K562 (cell line): ENCODE data around the gene NOTCH3. TPM values are rescaled to one million over a fixed set of nuclear protein-coding genes. Genes with fewer than 3 reads are reported as not detected.

Experiments
- ATAC-seq: fragments of 200-7000 bp; cut with Tn5 transposase; 3 replicates; pipeline ENCODE4 v1.9.1; 2020; ENCODE audit warnings: moderate library complexity
- BruUV-seq: library from RNA; stranded (reverse); fragments of 400-500 nt; replicated peaks from 2 replicates; lab custom pipeline; 2021; lab: Mats Ljungman, UMichigan
- CTCF ChIA-PET: fragments of 300-600 bp; formaldehyde crosslinking; extraction: SDS; loops from one replicate; lab custom pipeline; 2021; ENCODE audit warnings: low intra/inter-chr PET ratio; lab: Yijun Ruan, JAX
- POLR2A ChIA-PET: fragments of 300-600, 350-650 bp; sonication (Branson Sonifier 250); formaldehyde crosslinking; extraction: SDS; loops from one replicate; lab custom pipeline; 2021; ENCODE audit warnings: antibody characterized with exemption, inconsistent platforms; lab: Yijun Ruan, JAX
- DNase-seq, 4 experiments: peaks; one replicate each; pipeline versions ENCODE4 v3.0.0 to v3.0.0-alpha.2; 2011 to 2018; ENCODE audit warnings: low spot score in 3 of 4, mixed read lengths in 3 of 4; ENCODE audit errors: extremely low read depth in 1 of 4
- FAIRE-seq: peaks from 2 replicates; lab custom pipeline; 2011; peaks lifted over from hg19 to GRCh38; lab: Jason Lieb, UNC
- H2AFZ ChIP-seq: 2 replicates; pipeline ENCODE4 v1.6.0; 2011; ENCODE audit warnings: low read depth, low read length, control low read depth, inconsistent platforms
- H3K27ac ChIP-seq: fragments of 200-600 bp; 3 replicates; pipeline ENCODE4 v1.8.0; 2011; ENCODE audit warnings: low read depth, mild to moderate bottlenecking, control low read depth, inconsistent platforms, low read length, moderate library complexity, mixed read lengths; ENCODE audit errors: extremely low read depth
- H3K27me3 ChIP-seq, 2 experiments: fragments of 300-600 bp in 1 of 2; 2 replicates in 1 of 2; 3 replicates in 1 of 2; pipeline versions ENCODE4 v1.6.0 to v1.8.0; 2011; ENCODE audit warnings: inconsistent platforms in 2 of 2, low read length in 2 of 2, mild to moderate bottlenecking in 1 of 2, mixed read lengths in 1 of 2, moderate library complexity in 1 of 2; ENCODE audit not compliant: control insufficient read depth in 2 of 2, insufficient read depth in 2 of 2
- H3K36me3 ChIP-seq: fragments of 300-600 bp; 3 replicates; pipeline ENCODE4 v1.8.0; 2011; ENCODE audit warnings: mild to moderate bottlenecking, low read length, inconsistent platforms; ENCODE audit not compliant: control insufficient read depth, insufficient read depth
- H3K4me1 ChIP-seq, 2 experiments: fragments of 200-600 bp in 1 of 2; replicated peaks in 1 of 2; 2 replicates in 1 of 2; 3 replicates in 1 of 2; pipeline versions ENCODE4 v1.5.1 to v1.8.0; 2011; ENCODE audit warnings: inconsistent platforms in 2 of 2, low read length in 2 of 2, mild to moderate bottlenecking in 1 of 2, mixed read lengths in 1 of 2, moderate library complexity in 1 of 2; ENCODE audit not compliant: control insufficient read depth in 2 of 2, insufficient read depth in 2 of 2
- H3K4me2 ChIP-seq: 2 replicates; pipeline ENCODE4 v1.6.1; 2011; ENCODE audit warnings: low read length, control low read depth, inconsistent platforms, mixed read lengths; ENCODE audit not compliant: insufficient read depth
- H3K4me3 ChIP-seq: fragments of 200-600 bp; sonication (generic), shearing (Covaris generic); 2 replicates; pipeline ENCODE4 v1.5.1; 2016; ENCODE audit warnings: control low read depth, inconsistent platforms
- H3K79me2 ChIP-seq: fragments of 200-600 bp; 3 replicates; pipeline ENCODE4 v1.8.0; 2011; ENCODE audit warnings: low read length, inconsistent platforms; ENCODE audit not compliant: control insufficient read depth, insufficient read depth
- H3K9ac ChIP-seq, 2 experiments: 2 replicates each; pipeline versions ENCODE4 v1.6.0 to v1.6.1; 2011; ENCODE audit warnings: low read depth in 2 of 2, low read length in 2 of 2, control low read depth in 1 of 2, inconsistent platforms in 1 of 2, mild to moderate bottlenecking in 1 of 2, mixed read lengths in 1 of 2; ENCODE audit not compliant: insufficient read depth in 1 of 2
- H3K9me1 ChIP-seq: one replicate; pipeline ENCODE4 v1.6.0; 2011; ENCODE audit warnings: inconsistent platforms, mild to moderate bottlenecking, low read length, moderate library complexity; ENCODE audit not compliant: control insufficient read depth, insufficient read depth
- H3K9me3 ChIP-seq: replicated peaks from 2 replicates; pipeline ENCODE4 v1.5.1; 2011; ENCODE audit warnings: low read depth, low read length, inconsistent platforms; ENCODE audit not compliant: control insufficient read depth, insufficient read depth
- H4K20me1 ChIP-seq: replicated peaks from 2 replicates; pipeline ENCODE4 v1.6.1; 2011; ENCODE audit warnings: low read length, inconsistent platforms, mixed read lengths; ENCODE audit not compliant: control insufficient read depth, insufficient read depth
- CBX1 ChIP-seq: sonication (generic); IDR thresholded peaks from 2 replicates; pipeline ENCODE4 v1.6.1; 2016; ENCODE audit warnings: antibody characterized with exemption, low read depth, mild to moderate bottlenecking
- CBX5 ChIP-seq: IDR thresholded peaks from 2 replicates; pipeline ENCODE4 v1.6.1; 2014; ENCODE audit warnings: low read depth, borderline replicate concordance
- FOS ChIP-seq: IDR thresholded peaks from 3 replicates; pipeline ENCODE4 v1.6.1; 2011; ENCODE audit not compliant: insufficient read length; ENCODE audit errors: extremely low read depth
- KDM2B ChIP-seq: fragments of 250-450 bp; sonication (Bioruptor Pico); IDR thresholded peaks from 2 replicates; pipeline ENCODE4 v1.8.0; 2021; ENCODE audit warnings: mild to moderate bottlenecking, moderate library complexity
- SUPT5H ChIP-seq: fragments of 450-650 bp; IDR thresholded peaks from 2 replicates; pipeline ENCODE4 v1.6.1; 2016
- ZNF134 ChIP-seq: fragments of 250-450 bp; sonication (Bioruptor Pico); conservative IDR thresholded peaks from 2 replicates; pipeline ENCODE4 v1.4.0; 2020
- ZNF146 ChIP-seq: IDR thresholded peaks from one replicate; pipeline ENCODE4 v1.6.1; 2018; ENCODE audit warnings: missing compliant biosample characterization; ENCODE audit not compliant: unreplicated experiment
- WGBS: fragments of 100-300 bp; shearing (Covaris generic); methylation state at CpG from one replicate; pipeline ENCODE4 v1.1.6; 2016; ENCODE audit warnings: low coverage, mixed read lengths; ENCODE audit not compliant: insufficient coverage; ENCODE audit errors: missing lambda C conversion rate; 5-methylcytosine and 5-hydroxymethylcytosine counted together
- in situ Hi-C: fragments of 300-500 bp; cut with MboI; formaldehyde crosslinking; loops from 4 replicates; pipeline ENCODE4 v1.15.0; 2018; ENCODE audit warnings: inconsistent platforms, mixed read lengths
- intact Hi-C: fragments of 100-400 bp; cut with micrococcal nuclease; formaldehyde crosslinking; loops from 2 replicates; pipeline ENCODE4 v1.14.2; 2022
- polyA plus RNA-seq, 8 experiments: library from polyadenylated mRNA; depleted of rRNA in 4 of 8; stranded (reverse) in 5 of 8; unstranded in 3 of 8; fragments of >200 nt; fragmentation: Nextera tagmentation in 2 of 8; fragmentation: Illumina TruSeq in 1 of 8; extraction: Ambion mirVana in 2 of 8; extraction: Trizol in 1 of 8; gene quantifications; 2 replicates each; pipeline versions ENCODE4 v1.2.1 to v1.2.3, GENCODE V29; 2011 to 2014; ENCODE audit warnings: inconsistent platforms in 1 of 8, missing spikeins in 1 of 8
- total RNA-seq, 7 experiments: library from RNA; depleted of rRNA in 6 of 7; stranded (reverse); fragments of >200 nt in 6 of 7; fragmentation: Illumina TruSeq in 2 of 7; extraction: Trizol in 2 of 7; gene quantifications; 2 replicates each; pipeline versions ENCODE4 v1.2.1 to v1.2.3, GENCODE V29; 2011 to 2021; ENCODE audit warnings: low replicate concordance in 1 of 7
- TF ChIP-seq, protein P1 (sequence below), 3 experiments: fragments of 200-800 bp in 1 of 3; sonication (Bioruptor generic) in 1 of 3; sonication (generic) in 1 of 3; formaldehyde crosslinking in 1 of 3; IDR thresholded peaks; 2 replicates each; pipeline versions ENCODE4 v1.6.1 to v1.8.0; 2016 to 2022; ENCODE audit warnings: mild to moderate bottlenecking in 2 of 3, missing compliant biosample characterization in 2 of 3, missing genetic modification characterization in 2 of 3, missing genetic modification reagents in 1 of 3
- TF ChIP-seq, protein P2 (sequence below): fragments of 450-650 bp; conservative IDR thresholded peaks from 2 replicates; pipeline ENCODE4 v1.6.1; 2016; ENCODE audit warnings: missing genetic modification characterization, low read depth, mild to moderate bottlenecking, control low read depth, missing compliant biosample characterization
- TF ChIP-seq, protein P3 (sequence below): fragments of 200-800 bp; sonication (Bioruptor generic); IDR thresholded peaks from 2 replicates; pipeline ENCODE4 v1.6.1; 2016; ENCODE audit warnings: missing genetic modification characterization, missing compliant biosample characterization
- TF ChIP-seq, protein P4 (sequence below): fragments of 250-450 bp; sonication (Bioruptor Pico); IDR thresholded peaks from 2 replicates; pipeline ENCODE4 v1.8.0; 2022; ENCODE audit warnings: inconsistent platforms, mild to moderate bottlenecking, moderate library complexity, borderline replicate concordance

The NOTCH3 gene
- total and polyA plus RNA-seq, 9 of the 15 experiments (the other 6 are each of a cell fraction or from before 2014, with no cell fraction given) = under 0.01 to 1.2 (median 0.16) TPM

DNA sequence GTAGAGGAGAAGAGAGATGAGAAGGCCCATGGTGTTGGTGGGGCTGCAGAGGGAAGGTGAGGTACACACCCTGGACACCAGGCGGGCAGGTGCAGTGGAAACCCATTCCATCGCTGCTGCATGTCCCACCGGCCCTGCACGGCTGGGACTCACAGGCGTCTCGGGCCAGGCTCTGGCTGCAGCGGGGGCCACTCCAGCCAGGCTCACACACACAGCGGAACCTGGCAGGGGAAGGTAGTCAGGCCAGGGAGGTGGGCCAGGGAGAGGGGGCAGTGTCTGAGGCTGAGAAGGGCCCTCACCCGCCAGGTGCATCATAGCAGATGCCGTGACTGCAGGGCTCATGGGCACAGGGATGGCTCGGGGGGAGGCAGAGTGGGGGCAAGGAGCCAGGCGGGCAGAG is 15.6 kb downstream of the NOTCH3 start (continued):
- TF ChIP-seq, protein P1, sequence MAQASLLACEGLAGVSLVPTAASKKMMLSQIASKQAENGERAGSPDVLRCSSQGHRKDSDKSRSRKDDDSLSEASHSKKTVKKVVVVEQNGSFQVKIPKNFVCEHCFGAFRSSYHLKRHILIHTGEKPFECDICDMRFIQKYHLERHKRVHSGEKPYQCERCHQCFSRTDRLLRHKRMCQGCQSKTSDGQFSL (CRISPR knock-in tag; IDR thresholded peaks at IDR 0.05) = no peak
- TF ChIP-seq, protein P1 (tag; IDR thresholded peaks at IDR 0.05) = no peak
- TF ChIP-seq, protein P2, sequence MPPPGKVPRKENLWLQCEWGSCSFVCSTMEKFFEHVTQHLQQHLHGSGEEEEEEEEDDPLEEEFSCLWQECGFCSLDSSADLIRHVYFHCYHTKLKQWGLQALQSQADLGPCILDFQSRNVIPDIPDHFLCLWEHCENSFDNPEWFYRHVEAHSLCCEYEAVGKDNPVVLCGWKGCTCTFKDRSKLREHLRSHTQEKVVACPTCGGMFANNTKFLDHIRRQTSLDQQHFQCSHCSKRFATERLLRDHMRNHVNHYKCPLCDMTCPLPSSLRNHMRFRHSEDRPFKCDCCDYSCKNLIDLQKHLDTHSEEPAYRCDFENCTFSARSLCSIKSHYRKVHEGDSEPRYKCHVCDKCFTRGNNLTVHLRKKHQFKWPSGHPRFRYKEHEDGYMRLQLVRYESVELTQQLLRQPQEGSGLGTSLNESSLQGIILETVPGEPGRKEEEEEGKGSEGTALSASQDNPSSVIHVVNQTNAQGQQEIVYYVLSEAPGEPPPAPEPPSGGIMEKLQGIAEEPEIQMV (tag) = no peak
- TF ChIP-seq ZNF146 (CRISPR knock-in tag) (no peak), SUPT5H (no peak), CBX5 (no peak)

DNA sequence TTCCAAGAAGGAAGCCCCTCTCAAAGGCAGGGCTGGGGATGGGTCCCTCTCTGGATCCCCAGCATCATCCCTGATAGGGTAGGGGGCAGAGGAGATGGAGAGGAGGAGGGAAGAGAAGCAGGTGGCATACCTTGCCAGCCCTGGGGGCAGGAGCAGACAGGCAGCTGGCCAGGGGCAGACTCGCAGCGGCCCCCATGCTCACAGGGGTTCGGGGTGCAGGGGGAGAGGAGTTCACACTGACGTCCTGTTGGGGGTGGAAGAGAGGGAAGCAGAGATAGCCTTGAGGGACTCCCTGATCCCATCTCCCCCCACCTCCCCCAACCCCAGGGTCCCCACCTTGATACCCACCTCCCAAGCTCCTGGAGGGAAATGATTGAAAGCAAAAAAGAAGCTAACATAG is 16.0 kb downstream of the NOTCH3 start:
- Histone ChIP-seq H3K36me3 (no peaks in the 10 kb centered on the region), H2AFZ (no peak overlapping the region), H3K9me1 (peaks cover 4% of the 10 kb centered on the region), H3K27me3 (peaks cover 6 to 31% of the 10 kb centered on the region in 2 experiments; a peak in 4 of 5 replicates), H3K4me3 (no peak overlapping the region), H3K9me3 (no peaks in the 10 kb centered on the region), H3K27ac (no peak overlapping the region), H3K9ac (no peak overlapping the region), H3K4me1 (peaks cover 0 to 42% of the 10 kb centered on the region in 2 experiments; a peak in 3 of 5 replicates), H3K4me2 (no peak overlapping the region), H3K79me2 (no peaks in the 10 kb centered on the region), H4K20me1 (0 out of 2 replicates have a peak, but pooled peaks cover 7% of the 10 kb centered on the region)
- BruUV-seq = no TSS peak
- ATAC-seq = no peak
- no peak for FAIRE-seq
- in situ Hi-C loops (no loop called here), intact Hi-C loops (loop anchor here (5.0 kb wide), 1 partner anchor 373 kb away; no protein-coding TSS in a partner anchor)
- DNase-seq = no peak
- ChIA-PET CTCF (no interaction called here), POLR2A (no interaction called here)
- WGBS = 14% methylated on average over 4 of the region's 4 CpGs
- TF ChIP-seq KDM2B (CRISPR knock-in tag) (no peak), FOS (no peak), CBX1 (no peak), ZNF134 (CRISPR knock-in tag) (no peak)
- TF ChIP-seq, protein P3, sequence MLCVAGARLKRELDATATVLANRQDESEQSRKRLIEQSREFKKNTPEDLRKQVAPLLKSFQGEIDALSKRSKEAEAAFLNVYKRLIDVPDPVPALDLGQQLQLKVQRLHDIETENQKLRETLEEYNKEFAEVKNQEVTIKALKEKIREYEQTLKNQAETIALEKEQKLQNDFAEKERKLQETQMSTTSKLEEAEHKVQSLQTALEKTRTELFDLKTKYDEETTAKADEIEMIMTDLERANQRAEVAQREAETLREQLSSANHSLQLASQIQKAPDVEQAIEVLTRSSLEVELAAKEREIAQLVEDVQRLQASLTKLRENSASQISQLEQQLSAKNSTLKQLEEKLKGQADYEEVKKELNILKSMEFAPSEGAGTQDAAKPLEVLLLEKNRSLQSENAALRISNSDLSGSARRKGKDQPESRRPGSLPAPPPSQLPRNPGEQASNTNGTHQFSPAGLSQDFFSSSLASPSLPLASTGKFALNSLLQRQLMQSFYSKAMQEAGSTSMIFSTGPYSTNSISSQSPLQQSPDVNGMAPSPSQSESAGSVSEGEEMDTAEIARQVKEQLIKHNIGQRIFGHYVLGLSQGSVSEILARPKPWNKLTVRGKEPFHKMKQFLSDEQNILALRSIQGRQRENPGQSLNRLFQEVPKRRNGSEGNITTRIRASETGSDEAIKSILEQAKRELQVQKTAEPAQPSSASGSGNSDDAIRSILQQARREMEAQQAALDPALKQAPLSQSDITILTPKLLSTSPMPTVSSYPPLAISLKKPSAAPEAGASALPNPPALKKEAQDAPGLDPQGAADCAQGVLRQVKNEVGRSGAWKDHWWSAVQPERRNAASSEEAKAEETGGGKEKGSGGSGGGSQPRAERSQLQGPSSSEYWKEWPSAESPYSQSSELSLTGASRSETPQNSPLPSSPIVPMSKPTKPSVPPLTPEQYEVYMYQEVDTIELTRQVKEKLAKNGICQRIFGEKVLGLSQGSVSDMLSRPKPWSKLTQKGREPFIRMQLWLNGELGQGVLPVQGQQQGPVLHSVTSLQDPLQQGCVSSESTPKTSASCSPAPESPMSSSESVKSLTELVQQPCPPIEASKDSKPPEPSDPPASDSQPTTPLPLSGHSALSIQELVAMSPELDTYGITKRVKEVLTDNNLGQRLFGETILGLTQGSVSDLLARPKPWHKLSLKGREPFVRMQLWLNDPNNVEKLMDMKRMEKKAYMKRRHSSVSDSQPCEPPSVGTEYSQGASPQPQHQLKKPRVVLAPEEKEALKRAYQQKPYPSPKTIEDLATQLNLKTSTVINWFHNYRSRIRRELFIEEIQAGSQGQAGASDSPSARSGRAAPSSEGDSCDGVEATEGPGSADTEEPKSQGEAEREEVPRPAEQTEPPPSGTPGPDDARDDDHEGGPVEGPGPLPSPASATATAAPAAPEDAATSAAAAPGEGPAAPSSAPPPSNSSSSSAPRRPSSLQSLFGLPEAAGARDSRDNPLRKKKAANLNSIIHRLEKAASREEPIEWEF = no peak
- TF ChIP-seq, protein P4, sequence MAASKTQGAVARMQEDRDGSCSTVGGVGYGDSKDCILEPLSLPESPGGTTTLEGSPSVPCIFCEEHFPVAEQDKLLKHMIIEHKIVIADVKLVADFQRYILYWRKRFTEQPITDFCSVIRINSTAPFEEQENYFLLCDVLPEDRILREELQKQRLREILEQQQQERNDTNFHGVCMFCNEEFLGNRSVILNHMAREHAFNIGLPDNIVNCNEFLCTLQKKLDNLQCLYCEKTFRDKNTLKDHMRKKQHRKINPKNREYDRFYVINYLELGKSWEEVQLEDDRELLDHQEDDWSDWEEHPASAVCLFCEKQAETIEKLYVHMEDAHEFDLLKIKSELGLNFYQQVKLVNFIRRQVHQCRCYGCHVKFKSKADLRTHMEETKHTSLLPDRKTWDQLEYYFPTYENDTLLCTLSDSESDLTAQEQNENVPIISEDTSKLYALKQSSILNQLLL (CRISPR knock-in tag) = no peak
